ENCODE results near the gene SLC10A7.

The SLC10A7 gene

GRCh38 chr4:146439437-146439836 lies 82.3 kb downstream of the SLC10A7 start:
- no peak for DNase-seq (ENCODE audit: low spot score)

GRCh38 chr4:146437778-146438177 lies 84.0 kb downstream of the SLC10A7 start:
- no peak for DNase-seq (ENCODE audit: low spot score)

- DNase-seq (ENCODE audit: low spot score): no peak
These were observed 85.1 kb downstream of the SLC10A7 start for GRCh38 chr4:146436423-146437162.

- no peak for DNase-seq (ENCODE audit: low spot score)
These were observed 85.8 kb downstream of the SLC10A7 start for GRCh38 chr4:146435962-146436361.

- DNase-seq (ENCODE audit: low spot score): no peak
These were observed 89.7 kb downstream of the SLC10A7 start for GRCh38 chr4:146432065-146432464.

GRCh38 chr4:146428298-146428697 lies 93.4 kb downstream of the SLC10A7 start:
- DNase-seq (ENCODE audit: low spot score): no peak

- no peak for DNase-seq (ENCODE audit: low spot score)
These were observed 103.9 kb downstream of the SLC10A7 start for GRCh38 chr4:146417822-146418221.

- no peak for DNase-seq (ENCODE audit: low spot score)
These were observed 105.9 kb downstream of the SLC10A7 start for GRCh38 chr4:146415829-146416228.

- no peak for DNase-seq (ENCODE audit: low spot score)
These were observed 114.1 kb downstream of the SLC10A7 start for GRCh38 chr4:146407669-146408084.

- no peak for DNase-seq (ENCODE audit: low spot score)
These were observed 114.5 kb downstream of the SLC10A7 start for GRCh38 chr4:146407257-146407656.

- no peak for DNase-seq (ENCODE audit: low spot score)
These were observed 120.5 kb downstream of the SLC10A7 start for GRCh38 chr4:146401274-146401673.

- DNase-seq (ENCODE audit: low spot score): no peak
These were observed 122.8 kb downstream of the SLC10A7 start for GRCh38 chr4:146398896-146399445.

- no peak for DNase-seq (ENCODE audit: low spot score)
These were observed 123.3 kb downstream of the SLC10A7 start for GRCh38 chr4:146398404-146398803.

GRCh38 chr4:146389561-146389960 lies 132.2 kb downstream of the SLC10A7 start:
- no peak for DNase-seq (ENCODE audit: low spot score)

GRCh38 chr4:146382194-146382593 lies 139.5 kb downstream of the SLC10A7 start:
- DNase-seq (ENCODE audit: low spot score): no peak

- DNase-seq (ENCODE audit: low spot score): no peak
These were observed 140.4 kb downstream of the SLC10A7 start for GRCh38 chr4:146381263-146381872.

- no peak for DNase-seq (ENCODE audit: low spot score)
These were observed 142.0 kb downstream of the SLC10A7 start for GRCh38 chr4:146379744-146380143.

- DNase-seq (ENCODE audit: low spot score): no peak
These were observed 149.9 kb downstream of the SLC10A7 start for GRCh38 chr4:146371812-146372211.

- DNase-seq (ENCODE audit: low spot score): no peak
These were observed 150.9 kb downstream of the SLC10A7 start for GRCh38 chr4:146370841-146371240.

GRCh38 chr4:146369446-146369845 lies 152.3 kb downstream of the SLC10A7 start:
- no peak for DNase-seq (ENCODE audit: low spot score)

GRCh38 chr4:146368209-146368608 lies 153.5 kb downstream of the SLC10A7 start:
- no peak for DNase-seq (ENCODE audit: low spot score)

- no peak for DNase-seq (ENCODE audit: low spot score)
These were observed 154.4 kb downstream of the SLC10A7 start for GRCh38 chr4:146367347-146367746.

- no peak for DNase-seq (ENCODE audit: low spot score)
These were observed 162.0 kb downstream of the SLC10A7 start for GRCh38 chr4:146359771-146360170.
